Measurements from ENCODE around the gene RNF5. TPM values are rescaled to one million over a fixed set of nuclear protein-coding genes. Genes with fewer than 3 reads are reported as not detected.
"Not testable (repeated sequence)": the region's sequence is repeated elsewhere in the genome, so short reads cannot be mapped to it uniquely, and the experiment has no call there.

The RNF5 gene
- total and polyA plus RNA-seq, 9 of the 15 experiments (the other 6 are each of a cell fraction or from before 2014, with no cell fraction given) = 62.2 to 245 (median 129) TPM

- TF ChIP-seq NKRF (IDR thresholded peaks at IDR 0.05; ENCODE audit: borderline replicate concordance) = 0 out of 2 replicates have a peak, but pooled peaks have one; percentile 24
- peak; percentile 70 for TF ChIP-seq SUPT5H (IDR thresholded peaks at IDR 0.05)
- peak; percentile 79 for TF ChIP-seq POLR2B (IDR thresholded peaks at IDR 0.05; ENCODE audit: low read depth, partially characterized antibody)
- TF ChIP-seq NRF1 (conservative IDR thresholded peaks at IDR 0.05 in 1 of 2, IDR thresholded peaks at IDR 0.05 in 1 of 2) = peak; percentile 47 to 53; a peak in 3 of 4 replicates
- peak; percentile 87 for TF ChIP-seq OTX1 (CRISPR knock-in tag; IDR thresholded peaks at IDR 0.05)
- peak; percentile 34; the same call in 1 of the 2 replicates for TF ChIP-seq JUND (IDR thresholded peaks at IDR 0.05; ENCODE audit: borderline replicate concordance, low read depth, low read length)
- not testable (repeated sequence) for TF ChIP-seq JUND (tag; IDR thresholded peaks at IDR 0.05; ENCODE audit: borderline replicate concordance, low read depth, low read length)
- peak; percentile 30; the same call in 1 of the 2 replicates for TF ChIP-seq PKNOX1 (IDR thresholded peaks at IDR 0.05)
- TF ChIP-seq ARHGAP35 (IDR thresholded peaks at IDR 0.05; ENCODE audit: partially characterized antibody) = peak; percentile 77
- TF ChIP-seq VEZF1 (CRISPR knock-in tag; IDR thresholded peaks at IDR 0.05) = peak; percentile 64
- peak; percentile 82 for TF ChIP-seq ELF4 (CRISPR knock-in tag; IDR thresholded peaks at IDR 0.05)
Observed at GRCh38 chr6:32185681-32186131, 7.5 kb downstream of the RNF5 start (continued).

All from K562 (cell line).